K562 (cell line): Measurements from ENCODE around the gene TUBB4B. TPM values are rescaled to one million over a fixed set of nuclear protein-coding genes. Genes with fewer than 3 reads are reported as not detected.

Experiments used
- BRD4 ChIP-seq: fragments of 200-600 bp; sonication (generic); IDR thresholded peaks from 2 replicates; pipeline ENCODE4 v1.6.1; 2017; ENCODE audit warnings: inconsistent platforms
- CHD4 ChIP-seq: fragments of 200-600 bp; sonication (generic); IDR thresholded peaks from 3 replicates; pipeline ENCODE4 v1.6.1; 2012; ENCODE audit warnings: low read depth, mild to moderate bottlenecking, mixed read lengths, low read length, inconsistent platforms; ENCODE audit not compliant: insufficient read depth, insufficient replicate concordance, poor library complexity, severe bottlenecking
- CREB5 ChIP-seq: fragments of 250-450 bp; sonication (Bioruptor Pico); IDR thresholded peaks from 2 replicates; pipeline ENCODE4 v1.5.0; 2020; ENCODE audit warnings: mild to moderate bottlenecking
- E2F8 ChIP-seq: fragments of 450-650 bp; IDR thresholded peaks from 2 replicates; pipeline ENCODE4 v1.7.1; 2018; ENCODE audit warnings: mild to moderate bottlenecking, low read depth; ENCODE audit not compliant: partially characterized antibody
- FOXA3 ChIP-seq, 2 experiments: fragments of 450-650 bp in 1 of 2; sonication (generic) in 1 of 2; formaldehyde crosslinking; IDR thresholded peaks in 1 of 2; conservative IDR thresholded peaks in 1 of 2; 2 replicates each; pipeline versions ENCODE4 v1.4.0 to v1.8.0; 2020 to 2022; ENCODE audit warnings: mild to moderate bottlenecking in 2 of 2, missing genetic modification reagents in 1 of 2
- HDAC3 ChIP-seq: fragments of 450-650 bp; IDR thresholded peaks from 2 replicates; pipeline ENCODE4 v1.6.1; 2018; ENCODE audit warnings: borderline replicate concordance, mild to moderate bottlenecking, moderate library complexity; ENCODE audit not compliant: partially characterized antibody
- HDGF ChIP-seq: fragments of 450-650 bp; IDR thresholded peaks from 2 replicates; pipeline ENCODE4 v1.6.1; 2016
- ILF3 ChIP-seq: fragments of 450-650 bp; IDR thresholded peaks from 2 replicates; pipeline ENCODE4 v1.6.1; 2018; ENCODE audit warnings: antibody characterized with exemption, mild to moderate bottlenecking, moderate library complexity, borderline replicate concordance
- LARP7 ChIP-seq: fragments of 450-650 bp; IDR thresholded peaks from 2 replicates; pipeline ENCODE4 v1.6.1; 2016
- MCM5 ChIP-seq: fragments of 450-650 bp; IDR thresholded peaks from 2 replicates; pipeline ENCODE4 v1.6.1; 2016; ENCODE audit warnings: low read depth
- NCOR1 ChIP-seq: fragments of 450-650 bp; IDR thresholded peaks from 2 replicates; pipeline ENCODE4 v1.6.1; 2016; ENCODE audit warnings: mild to moderate bottlenecking, moderate library complexity
- NUFIP1 ChIP-seq: fragments of 450-650 bp; IDR thresholded peaks from 2 replicates; pipeline ENCODE4 v1.6.1; 2018; ENCODE audit not compliant: partially characterized antibody
- STAT6 ChIP-seq: sonication (generic); formaldehyde crosslinking; IDR thresholded peaks from 2 replicates; pipeline ENCODE4 v1.8.1; 2023; ENCODE audit warnings: mild to moderate bottlenecking, missing genetic modification reagents
- THRA ChIP-seq: fragments of 450-650 bp; IDR thresholded peaks from 2 replicates; pipeline ENCODE4 v1.6.1; 2017; ENCODE audit warnings: mild to moderate bottlenecking, moderate library complexity
- WHSC1 ChIP-seq: IDR thresholded peaks from one replicate; pipeline ENCODE4 v1.6.1; 2012; ENCODE audit warnings: low read length, control low read depth, inconsistent platforms
- ZBTB26 ChIP-seq: fragments of 450-650 bp; formaldehyde crosslinking; IDR thresholded peaks from 2 replicates; pipeline ENCODE4 v1.4.0; 2022; ENCODE audit warnings: missing genetic modification characterization
- ZC3H8 ChIP-seq: fragments of 450-650 bp; IDR thresholded peaks from 2 replicates; pipeline ENCODE4 v1.6.1; 2017
- ZNF507 ChIP-seq: conservative IDR thresholded peaks from 2 replicates; pipeline ENCODE4 v1.6.1; 2017; ENCODE audit warnings: missing genetic modification characterization, missing compliant biosample characterization
- polyA plus RNA-seq, 8 experiments: library from polyadenylated mRNA; depleted of rRNA in 4 of 8; stranded (reverse) in 5 of 8; unstranded in 3 of 8; fragments of >200 nt; fragmentation: Nextera tagmentation in 2 of 8; fragmentation: Illumina TruSeq in 1 of 8; extraction: Ambion mirVana in 2 of 8; extraction: Trizol in 1 of 8; gene quantifications; 2 replicates each; pipeline versions ENCODE4 v1.2.1 to v1.2.3, GENCODE V29; 2011 to 2014; ENCODE audit warnings: inconsistent platforms in 1 of 8, missing spikeins in 1 of 8
- total RNA-seq, 7 experiments: library from RNA; depleted of rRNA in 6 of 7; stranded (reverse); fragments of >200 nt in 6 of 7; fragmentation: Illumina TruSeq in 2 of 7; extraction: Trizol in 2 of 7; gene quantifications; 2 replicates each; pipeline versions ENCODE4 v1.2.1 to v1.2.3, GENCODE V29; 2011 to 2021; ENCODE audit warnings: low replicate concordance in 1 of 7

The TUBB4B gene
- total and polyA plus RNA-seq, 9 of the 15 experiments (the other 6 are each of a cell fraction or from before 2014, with no cell fraction given) = 24.1 to 443 (median 268) TPM

- no peak for TF ChIP-seq STAT6 (CRISPR knock-in tag)
- no peak for TF ChIP-seq ILF3
- no peak for TF ChIP-seq NUFIP1
- TF ChIP-seq LARP7 = peak; percentile 87
- peak; percentile 33 for TF ChIP-seq WHSC1
- no peak; a peak in 2 of 4 replicates for TF ChIP-seq FOXA3 (CRISPR knock-in tag; conservative IDR thresholded peaks at IDR 0.05 in 1 of 2, IDR thresholded peaks at IDR 0.05 in 1 of 2)
- TF ChIP-seq NCOR1 = peak; percentile 85
- peak; percentile 95 for TF ChIP-seq ZBTB26 (CRISPR knock-in tag)
- TF ChIP-seq HDAC3 = peak; percentile 47
- peak; percentile 96 for TF ChIP-seq HDGF
- TF ChIP-seq MCM5 = no peak
- TF ChIP-seq ZC3H8 = peak; percentile 34; the same call in 1 of the 2 replicates
- TF ChIP-seq BRD4 = no peak
- TF ChIP-seq ZNF507 (tag) = no peak
- TF ChIP-seq E2F8 = peak; percentile 74
- TF ChIP-seq THRA = no peak
- no peak for TF ChIP-seq CREB5 (CRISPR knock-in tag)
- no peak for TF ChIP-seq CHD4
Measured at GRCh38 chr9:137268538-137269201, 27.6 kb downstream of the TUBB4B start (continued).
